GM20000 (cell line): ENCODE data around the gene TBRG4.

Experiments
- DNase-seq: peaks from one replicate; pipeline ENCODE4 v3.0.0; 2012; ENCODE audit warnings: low spot score
- CTCF ChIP-seq: IDR thresholded peaks from 2 replicates; pipeline ENCODE4 v1.5.1; 2012; ENCODE audit warnings: mild to moderate bottlenecking, control low read depth; ENCODE audit errors: extremely low read depth, missing control alignments

TBRG4 gene

DNA sequence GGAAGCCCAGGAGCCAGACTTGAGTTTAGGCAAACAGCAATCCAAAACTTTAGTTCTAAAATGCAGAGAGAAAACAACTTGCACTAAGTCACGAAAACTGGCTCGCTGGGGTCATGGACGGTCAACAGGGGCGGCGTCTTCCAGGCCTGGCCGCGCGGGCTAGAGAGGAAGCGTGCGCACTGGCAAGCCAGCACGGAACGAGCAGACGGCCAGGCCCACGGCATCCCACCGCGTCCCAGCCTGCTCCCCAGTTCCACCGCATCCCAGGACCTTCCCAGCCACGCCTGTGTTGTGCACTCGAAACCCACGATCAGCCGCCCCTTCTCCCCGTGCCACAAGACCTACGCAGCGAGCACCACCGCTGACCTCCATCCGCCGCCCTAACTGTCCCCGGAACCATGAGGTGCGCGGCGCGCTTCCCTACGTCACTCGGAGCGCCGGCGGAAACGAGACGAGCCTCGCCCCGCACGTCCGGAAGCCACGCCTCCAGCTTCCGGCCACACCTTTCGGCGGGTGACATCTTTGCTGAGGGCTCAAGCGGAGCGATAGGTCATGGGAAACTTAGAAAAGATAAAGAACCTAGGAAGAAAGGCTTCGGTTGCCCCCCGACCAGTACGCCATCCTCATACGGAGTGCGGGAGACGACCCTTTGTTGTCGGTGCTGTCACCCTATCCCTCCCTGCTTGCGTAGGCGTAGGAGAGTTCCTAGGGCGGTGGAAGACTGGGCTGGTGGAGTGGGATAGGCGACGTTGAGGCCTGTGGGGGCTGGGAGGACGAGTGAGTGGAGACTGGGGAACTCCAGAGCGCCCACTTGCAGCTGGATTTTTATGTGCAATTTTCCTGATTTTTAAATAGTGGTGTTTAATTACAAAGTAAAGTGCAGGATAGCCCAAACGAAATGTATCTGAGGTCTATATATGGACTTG is at the start of gene TBRG4:
Gene TBRG4 (minus strand): TSS at position 400 of the 926 bp plus-strand sequence. CDS start 2,460 bp downstream, outside the sequence.
- no peak for TF ChIP-seq CTCF
- peak; percentile 92 for DNase-seq

- TF ChIP-seq CTCF = no peak
- no peak for DNase-seq
These were observed 49.6 kb upstream of the TBRG4 start for GRCh38 chr7:45161138-45161537.

DNA sequence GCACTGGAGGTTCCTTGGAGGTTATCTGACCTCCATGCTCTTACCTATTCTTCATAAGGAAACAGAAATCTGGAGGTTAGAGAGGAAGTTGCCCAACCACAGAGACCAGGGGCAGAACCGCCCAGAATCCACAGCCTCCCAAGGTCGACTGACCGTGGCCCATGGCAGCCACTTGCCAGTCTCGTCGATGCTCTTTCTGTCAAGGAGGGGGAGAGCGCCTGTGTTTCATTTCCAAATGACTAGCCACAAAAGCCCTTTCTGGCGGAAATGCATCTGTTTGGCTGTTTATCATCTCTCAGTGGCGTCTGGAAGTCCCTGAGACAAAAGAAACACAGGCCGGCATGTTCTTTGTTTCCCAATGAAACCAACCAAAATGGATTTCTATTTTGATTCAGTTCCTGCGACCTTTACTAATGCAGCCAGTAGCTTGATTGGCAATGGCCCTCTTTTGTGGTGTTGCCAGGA is 49.0 kb upstream of the TBRG4 start:
- TF ChIP-seq CTCF = no peak
- peak; percentile 60 for DNase-seq

- DNase-seq = no peak
- no peak for TF ChIP-seq CTCF
These were observed 47.8 kb upstream of the TBRG4 start for GRCh38 chr7:45159296-45159695.

DNA sequence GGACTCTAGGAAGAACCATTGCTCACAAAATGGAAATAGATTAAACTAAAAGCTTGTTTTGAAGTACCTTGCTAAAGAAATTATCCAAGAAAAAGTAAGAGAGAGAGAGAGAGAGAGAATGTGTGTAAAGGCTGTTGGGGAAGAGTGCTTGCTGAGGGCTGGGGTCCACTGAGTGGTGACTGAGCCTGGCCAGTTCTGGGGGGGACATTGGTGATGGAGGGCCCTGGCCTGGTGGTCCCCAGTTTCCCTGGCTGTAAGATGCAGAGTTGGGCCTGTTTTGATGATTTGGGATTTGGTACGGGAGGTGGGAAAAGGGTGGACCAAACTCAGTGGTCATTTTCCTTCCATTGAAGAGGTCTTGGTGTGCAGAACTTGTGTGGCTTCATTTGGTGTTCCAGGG is 47.0 kb upstream of the TBRG4 start:
- no peak for DNase-seq
- TF ChIP-seq CTCF = no peak

DNA sequence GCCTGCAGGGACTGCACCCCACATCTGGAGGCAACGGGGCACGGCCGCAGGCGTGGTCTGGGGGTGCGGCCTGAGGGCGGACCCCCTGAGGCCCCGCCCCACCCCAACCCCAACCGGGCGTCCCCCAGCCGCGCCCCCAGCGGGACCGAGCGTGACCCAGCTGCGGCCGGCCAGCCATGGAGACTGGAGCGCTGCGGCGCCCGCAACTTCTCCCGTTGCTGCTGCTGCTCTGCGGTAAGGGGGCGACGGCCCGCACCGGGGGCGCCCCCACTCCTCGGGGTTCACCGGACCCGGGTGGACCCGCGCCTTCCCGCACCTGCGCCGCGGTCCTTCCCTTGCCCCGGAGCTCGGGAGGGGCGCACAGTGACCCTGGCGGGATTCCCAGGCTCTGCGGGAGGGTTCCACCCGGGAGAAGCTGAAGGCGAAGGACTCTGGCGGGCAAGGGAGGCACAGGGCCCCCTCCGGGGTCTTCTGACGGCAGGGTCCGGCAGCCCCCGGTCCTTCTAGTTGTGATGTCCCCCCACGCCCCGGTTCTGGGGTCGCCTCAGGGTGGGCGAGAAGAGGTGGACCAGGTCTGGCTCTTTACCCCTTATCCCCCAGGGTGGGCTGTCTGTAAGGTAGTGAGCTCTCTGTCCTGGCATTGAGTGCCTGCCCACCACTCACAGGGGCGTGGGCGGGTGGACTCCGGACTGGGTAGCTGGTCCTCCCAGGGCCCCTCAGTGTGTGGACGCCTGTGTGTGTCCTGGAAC is 46.3 kb upstream of the TBRG4 start, which contains the start of gene RAMP3:
Gene RAMP3 (plus strand): TSS at position 139 of the 749 bp plus-strand sequence. CDS start 38 bp downstream, at position 177.
- no peak for TF ChIP-seq CTCF
- DNase-seq = no peak

DNA sequence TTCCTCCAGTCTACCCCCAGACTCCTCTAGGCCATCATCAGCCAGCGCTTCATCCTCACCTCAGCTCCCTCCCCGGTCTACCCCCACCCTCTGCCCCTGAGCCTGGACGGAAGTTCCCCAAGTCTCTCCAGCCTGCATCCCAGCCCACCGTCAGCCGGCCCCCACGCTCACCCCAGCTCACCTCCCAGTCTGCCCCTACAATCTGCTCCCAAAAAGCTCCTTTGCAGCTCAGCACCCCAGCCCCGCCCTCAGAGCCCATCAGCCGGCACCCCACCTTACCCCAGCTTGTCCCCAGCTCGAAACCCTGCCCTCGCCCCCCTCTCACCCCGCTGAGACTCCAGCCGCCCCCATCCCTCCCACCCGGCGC is 45.8 kb upstream of the TBRG4 start:
- no peak for DNase-seq
- no peak for TF ChIP-seq CTCF
